ENCODE results near the gene ADARB2. TPM values are rescaled to one million over a fixed set of nuclear protein-coding genes. Genes with fewer than 3 reads are reported as not detected.

ADARB2 gene
- total RNA-seq, 2 donors from 2014 or later, result 1.1 to 1.8 TPM

- H3K4me1 ChIP-seq (ENCODE audit: control insufficient read depth, insufficient read depth, low read length), result no peaks in the 10 kb centered on the region
- no peaks in the 10 kb centered on the region for H3K27me3 Mint-ChIP-seq (ENCODE audit: insufficient read depth)
- no peaks in the 10 kb centered on the region for H3K36me3 ChIP-seq (ENCODE audit: control insufficient read depth, insufficient read depth, low read length)
- H3K4me3 Mint-ChIP-seq, result no peak overlapping the region
- H3K27ac ChIP-seq (ENCODE audit: low read depth, low read length), result no peak overlapping the region
- WGBS, 2 experiments (ENCODE audit: insufficient coverage in 1 of 2, insufficient read length in 1 of 2), result 91% methylated on average over 12 to 15 of the region's 15 CpGs
- no peak for DNase-seq
- no peaks in the 10 kb centered on the region for H3K36me3 Mint-ChIP-seq (ENCODE audit: low read depth)
- H3K4me1 Mint-ChIP-seq, result peaks cover 12% of the 10 kb centered on the region
- no peak overlapping the region for H3K27ac Mint-ChIP-seq
- no peak overlapping the region for H3K9ac ChIP-seq (ENCODE audit: extremely low read depth, low read length, poor library complexity, severe bottlenecking)
- H3K9me3 Mint-ChIP-seq, result peaks cover 2% of the 10 kb centered on the region
- H3K27me3 ChIP-seq (ENCODE audit: control insufficient read depth, insufficient read depth, low read length, poor library complexity, severe bottlenecking), result no peaks in the 10 kb centered on the region
- no peak overlapping the region for H3K4me3 ChIP-seq (ENCODE audit: low read length)
- H3K9me3 ChIP-seq (ENCODE audit: control insufficient read depth, low read length), result no peaks in the 10 kb centered on the region
- TF ChIP-seq CTCF (conservative IDR thresholded peaks at IDR 0.05), result no peak
Measured at GRCh38 chr10:1509011-1509530, 228.3 kb downstream of the ADARB2 start.

- H3K27me3 Mint-ChIP-seq (ENCODE audit: insufficient read depth), result no peaks in the 10 kb centered on the region
- H3K9ac ChIP-seq (ENCODE audit: extremely low read depth, low read length, poor library complexity, severe bottlenecking), result no peak overlapping the region
Measured at GRCh38 chr10:1508096-1508495, 229.2 kb downstream of the ADARB2 start.

GRCh38 chr10:1507436-1507835 is 229.9 kb downstream of the ADARB2 start:
- Histone ChIP-seq H3K27me3 (ENCODE audit: control insufficient read depth, insufficient read depth, low read length, poor library complexity, severe bottlenecking) (no peaks in the 10 kb centered on the region), H3K9ac (ENCODE audit: extremely low read depth, low read length, poor library complexity, severe bottlenecking) (no peak overlapping the region), H3K4me1 (ENCODE audit: control insufficient read depth, insufficient read depth, low read length) (no peaks in the 10 kb centered on the region), H3K36me3 (ENCODE audit: control insufficient read depth, insufficient read depth, low read length) (no peaks in the 10 kb centered on the region), H3K4me3 (ENCODE audit: low read length) (no peak overlapping the region), H3K9me3 (ENCODE audit: control insufficient read depth, low read length) (no peaks in the 10 kb centered on the region), H3K27ac (ENCODE audit: low read depth, low read length) (no peak overlapping the region)
- WGBS, 2 experiments (ENCODE audit: insufficient coverage in 1 of 2, insufficient read length in 1 of 2), result 91 to 95% methylated on average over 15 of the region's 15 CpGs
- Mint-ChIP-seq H3K4me1 (peaks cover under 1% of the 10 kb centered on the region), H3K9me3 (peaks cover 4% of the 10 kb centered on the region), H3K27me3 (ENCODE audit: insufficient read depth) (no peaks in the 10 kb centered on the region), H3K36me3 (ENCODE audit: low read depth) (no peaks in the 10 kb centered on the region), H3K27ac (no peak overlapping the region), H3K4me3 (no peak overlapping the region)
- DNase-seq, result no peak
- no peak for TF ChIP-seq CTCF (conservative IDR thresholded peaks at IDR 0.05)

More at GRCh38 chr10:1508096-1508495, 229.2 kb downstream of the ADARB2 start:
- 95 to 96% methylated on average over 15 to 16 of the region's 16 CpGs for WGBS, 2 experiments (ENCODE audit: insufficient coverage in 1 of 2, insufficient read length in 1 of 2)
- H3K27ac ChIP-seq (ENCODE audit: low read depth, low read length), result no peak overlapping the region
- TF ChIP-seq CTCF (conservative IDR thresholded peaks at IDR 0.05), result no peak
- Mint-ChIP-seq H3K4me1 (peaks cover 7% of the 10 kb centered on the region), H3K36me3 (ENCODE audit: low read depth) (no peaks in the 10 kb centered on the region), H3K4me3 (no peak overlapping the region), H3K9me3 (peaks cover 4% of the 10 kb centered on the region), H3K27ac (no peak overlapping the region)
- no peaks in the 10 kb centered on the region for H3K36me3 ChIP-seq (ENCODE audit: control insufficient read depth, insufficient read depth, low read length)
- no peaks in the 10 kb centered on the region for H3K9me3 ChIP-seq (ENCODE audit: control insufficient read depth, low read length)
- no peaks in the 10 kb centered on the region for H3K27me3 ChIP-seq (ENCODE audit: control insufficient read depth, insufficient read depth, low read length, poor library complexity, severe bottlenecking)
- DNase-seq, result no peak
- H3K4me3 ChIP-seq (ENCODE audit: low read length), result no peak overlapping the region
- H3K4me1 ChIP-seq (ENCODE audit: control insufficient read depth, insufficient read depth, low read length), result no peaks in the 10 kb centered on the region
